ENCODE data around the gene FGF22. TPM values are rescaled to one million over a fixed set of nuclear protein-coding genes. Genes with fewer than 3 reads are reported as not detected.

Gene FGF22
- polyA plus RNA-seq, 3 donors = not detected

DNA sequence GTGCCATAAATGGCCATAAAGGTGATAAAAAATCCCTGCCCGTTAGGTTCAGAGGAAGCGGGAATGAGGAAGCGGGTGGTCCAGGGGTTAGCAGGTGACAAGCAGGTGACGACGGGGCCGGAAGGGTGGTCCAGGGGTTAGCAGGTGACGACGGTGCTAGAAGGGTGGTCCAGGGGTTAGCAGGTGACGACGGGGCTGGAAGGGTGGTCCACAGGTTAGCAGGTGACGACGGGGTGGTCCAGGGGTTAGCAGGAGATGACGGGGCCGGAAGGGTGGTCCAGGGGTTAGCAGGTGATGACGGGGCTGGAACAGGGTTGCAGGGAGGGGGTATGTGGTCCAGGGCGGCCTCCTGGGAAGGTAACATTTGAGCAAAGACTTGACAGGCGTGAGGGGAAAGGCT lies 49.3 kb downstream of the FGF22 start:
- H3K9me3 ChIP-seq (replicated peaks in 1 of 2; ENCODE audit: control insufficient read depth in 1 of 2, insufficient read depth in 1 of 2, low read length in 2 of 2) = no peaks in the 10 kb centered on the region
- Mint-ChIP-seq H3K27ac (no peak overlapping the region), H3K4me3 (no peak overlapping the region), H3K4me1 (peaks cover 3% of the 10 kb centered on the region), H3K27me3 (ENCODE audit: low read depth in 3 of 3) (peaks cover 0 to 2% (median 1%) of the 10 kb centered on the region in 3 donors), H3K36me3 (no peaks in the 10 kb centered on the region), H3K9me3 (peaks cover 0 to 6% (median 0%) of the 10 kb centered on the region in 7 donors)
- H3K27me3 ChIP-seq (ENCODE audit: control insufficient read depth in 2 of 2, insufficient read depth in 2 of 2, low read length in 2 of 2) = no peaks in the 10 kb centered on the region
- no peaks in the 10 kb centered on the region for H3K4me1 ChIP-seq (ENCODE audit: control insufficient read depth in 1 of 2, insufficient read depth in 2 of 2, low read length in 2 of 2)
- H3K36me3 ChIP-seq (replicated peaks in 1 of 2; ENCODE audit: control insufficient read depth in 1 of 2, insufficient read depth in 2 of 2, low read length in 2 of 2) = no peaks in the 10 kb centered on the region
- H3K4me3 ChIP-seq (replicated peaks in 1 of 3; ENCODE audit: low read depth in 2 of 3, low read length in 3 of 3) = no peak overlapping the region
- H4K20me1 ChIP-seq (ENCODE audit: insufficient read depth, low read length) = no peaks in the 10 kb centered on the region
- H3K9ac ChIP-seq (ENCODE audit: insufficient read depth, low read length, poor library complexity, severe bottlenecking) = no peak overlapping the region
- H3K27ac ChIP-seq (ENCODE audit: low read depth in 1 of 2, low read length in 2 of 2) = no peak overlapping the region
- intact Hi-C loops (cut with micrococcal nuclease) = no loop called here
- no peaks in the 10 kb centered on the region for H3K79me2 ChIP-seq (ENCODE audit: insufficient read depth, low read length)
- TF ChIP-seq, protein P1, sequence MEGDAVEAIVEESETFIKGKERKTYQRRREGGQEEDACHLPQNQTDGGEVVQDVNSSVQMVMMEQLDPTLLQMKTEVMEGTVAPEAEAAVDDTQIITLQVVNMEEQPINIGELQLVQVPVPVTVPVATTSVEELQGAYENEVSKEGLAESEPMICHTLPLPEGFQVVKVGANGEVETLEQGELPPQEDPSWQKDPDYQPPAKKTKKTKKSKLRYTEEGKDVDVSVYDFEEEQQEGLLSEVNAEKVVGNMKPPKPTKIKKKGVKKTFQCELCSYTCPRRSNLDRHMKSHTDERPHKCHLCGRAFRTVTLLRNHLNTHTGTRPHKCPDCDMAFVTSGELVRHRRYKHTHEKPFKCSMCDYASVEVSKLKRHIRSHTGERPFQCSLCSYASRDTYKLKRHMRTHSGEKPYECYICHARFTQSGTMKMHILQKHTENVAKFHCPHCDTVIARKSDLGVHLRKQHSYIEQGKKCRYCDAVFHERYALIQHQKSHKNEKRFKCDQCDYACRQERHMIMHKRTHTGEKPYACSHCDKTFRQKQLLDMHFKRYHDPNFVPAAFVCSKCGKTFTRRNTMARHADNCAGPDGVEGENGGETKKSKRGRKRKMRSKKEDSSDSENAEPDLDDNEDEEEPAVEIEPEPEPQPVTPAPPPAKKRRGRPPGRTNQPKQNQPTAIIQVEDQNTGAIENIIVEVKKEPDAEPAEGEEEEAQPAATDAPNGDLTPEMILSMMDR (IDR thresholded peaks at IDR 0.05) = no peak
- no peak overlapping the region for H3K4me2 ChIP-seq (replicated peaks; ENCODE audit: extremely low read depth, low read length, poor library complexity, severe bottlenecking)
- 86% methylated on average over 17 of the region's 17 CpGs for WGBS (ENCODE audit: insufficient coverage)
- DNase-seq = no peak
- H2AFZ ChIP-seq (ENCODE audit: insufficient read depth, low read depth, low read length, poor library complexity, severe bottlenecking) = no peak overlapping the region

DNA sequence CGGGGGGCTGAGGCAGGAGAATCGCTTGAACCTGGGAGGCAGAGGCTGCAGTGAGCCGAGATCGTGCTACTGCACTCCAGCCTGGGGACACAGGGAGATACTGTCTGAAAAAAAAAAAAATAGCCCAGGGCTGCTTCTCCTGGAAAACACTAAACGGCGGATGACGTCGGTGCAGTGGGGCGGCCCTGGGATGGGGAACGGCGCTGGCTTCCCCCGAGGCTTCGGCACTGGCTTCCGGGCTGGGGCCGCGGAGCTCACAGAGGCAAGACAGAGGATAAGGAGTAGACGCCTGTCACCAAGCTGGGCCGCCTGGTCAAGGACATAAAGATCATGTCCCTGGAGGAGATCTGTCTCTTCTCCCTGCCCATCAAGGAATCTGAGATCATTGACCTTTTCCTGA lies 50.5 kb downstream of the FGF22 start:
- Histone ChIP-seq H3K27me3 (ENCODE audit: control insufficient read depth in 2 of 2, insufficient read depth in 2 of 2, low read length in 2 of 2) (no peaks in the 10 kb centered on the region), H3K79me2 (ENCODE audit: insufficient read depth, low read length) (peaks cover 7% of the 10 kb centered on the region), H3K4me3 (replicated peaks in 1 of 3; ENCODE audit: low read depth in 2 of 3, low read length in 3 of 3) (no peak overlapping the region), H3K9ac (ENCODE audit: insufficient read depth, low read length, poor library complexity, severe bottlenecking) (no peak overlapping the region), H3K4me1 (ENCODE audit: control insufficient read depth in 1 of 2, insufficient read depth in 2 of 2, low read length in 2 of 2) (peaks cover 8 to 9% of the 10 kb centered on the region in 2 donors), H3K27ac (ENCODE audit: low read depth in 1 of 2, low read length in 2 of 2) (no peak overlapping the region), H2AFZ (ENCODE audit: insufficient read depth, low read depth, low read length, poor library complexity, severe bottlenecking) (no peak overlapping the region), H4K20me1 (ENCODE audit: insufficient read depth, low read length) (no peaks in the 10 kb centered on the region), H3K36me3 (replicated peaks in 1 of 2; ENCODE audit: control insufficient read depth in 1 of 2, insufficient read depth in 2 of 2, low read length in 2 of 2) (no peaks in the 10 kb centered on the region), H3K9me3 (replicated peaks in 1 of 2; ENCODE audit: control insufficient read depth in 1 of 2, insufficient read depth in 1 of 2, low read length in 2 of 2) (no peaks in the 10 kb centered on the region), H3K4me2 (replicated peaks; ENCODE audit: extremely low read depth, low read length, poor library complexity, severe bottlenecking) (no peak overlapping the region)
- Mint-ChIP-seq H3K27me3 (ENCODE audit: low read depth in 3 of 3) (peaks cover 2 to 6% (median 3%) of the 10 kb centered on the region in 3 donors), H3K4me1 (peaks cover 12% of the 10 kb centered on the region), H3K4me3 (no peak overlapping the region), H3K27ac (no peak overlapping the region), H3K9me3 (peaks cover 0 to 6% (median 0%) of the 10 kb centered on the region in 7 donors), H3K36me3 (no peaks in the 10 kb centered on the region)
- TF ChIP-seq, protein P1 (IDR thresholded peaks at IDR 0.05) = no peak
- DNase-seq = no peak
- WGBS (ENCODE audit: insufficient coverage) = 94% methylated on average over 11 of the region's 18 CpGs
- intact Hi-C loops (cut with micrococcal nuclease) = no loop called here

Other genes starting within 250 kb of the FGF22 start
- not detected for gene C2CD4C, start 230.7 kb upstream of the FGF22 start, polyA plus RNA-seq
- not detected for gene SHC2, start 178.8 kb upstream of the FGF22 start, polyA plus RNA-seq
- under 1 TPM in 1 of 3 donors, not detected in 2; 0.17 TPM for gene MADCAM1, start 143.4 kb upstream of the FGF22 start, polyA plus RNA-seq
- 10 to 100 TPM in 2 of 3 donors, 1 to 10 TPM in 1; 9.2 to 48.1 (median 14.2) TPM for gene TPGS1, start 132.4 kb upstream of the FGF22 start, polyA plus RNA-seq
- gene CDC34, start 108.1 kb upstream of the FGF22 start, polyA plus RNA-seq = 10 to 100 TPM; 25.2 to 49.2 (median 43.0) TPM
- gene GZMM, start 95.8 kb upstream of the FGF22 start, polyA plus RNA-seq = 1 to 10 TPM in 1 of 3 donors, under 1 TPM in 2; 0.32 to 1.4 (median 0.48) TPM
- gene BSG, start 67.3 kb upstream of the FGF22 start, polyA plus RNA-seq = 100 to 1,000 TPM; 190 to 431 (median 364) TPM
- gene HCN2, start 50.0 kb upstream of the FGF22 start, polyA plus RNA-seq = under 1 TPM in 1 of 3 donors, not detected in 2; 0.21 TPM
- 10 to 100 TPM; 16.2 to 40.5 (median 17.6) TPM for gene POLRMT, start 6.3 kb upstream of the FGF22 start, polyA plus RNA-seq
- gene RNF126, start 23.3 kb downstream of the FGF22 start, polyA plus RNA-seq = 10 to 100 TPM; 29.1 to 51.6 (median 31.6) TPM
- 10 to 100 TPM in 1 of 3 donors, 1 to 10 TPM in 2; 2.5 to 42.1 (median 5.2) TPM for gene FSTL3, start 36.5 kb downstream of the FGF22 start, polyA plus RNA-seq
- 1 to 10 TPM in 1 of 3 donors, under 1 TPM in 2; 0.16 to 1.4 (median 0.78) TPM for gene PRSS57, start 55.6 kb downstream of the FGF22 start, polyA plus RNA-seq
- under 1 TPM in 1 of 3 donors, not detected in 2; 0.23 TPM for gene PALM, start 69.1 kb downstream of the FGF22 start, polyA plus RNA-seq
- not detected for gene MISP, start 111.2 kb downstream of the FGF22 start, polyA plus RNA-seq
- 100 to 1,000 TPM in 1 of 3 donors, 10 to 100 TPM in 2; 62.4 to 117 (median 81.6) TPM for gene PTBP1, start 157.6 kb downstream of the FGF22 start, polyA plus RNA-seq
- gene PLPPR3, start 182.1 kb downstream of the FGF22 start, polyA plus RNA-seq = 1 to 10 TPM in 1 of 3 donors, not detected in 2; 1.2 TPM
- gene AZU1, start 188.0 kb downstream of the FGF22 start, polyA plus RNA-seq = 1 to 10 TPM; 2.7 to 5.7 (median 4.3) TPM
- under 1 TPM in 1 of 3 donors, not detected in 2; 0.11 TPM for gene PRTN3, start 201.1 kb downstream of the FGF22 start, polyA plus RNA-seq
- 1 to 10 TPM in 2 of 3 donors, under 1 TPM in 1; 0.61 to 2.0 (median 1.3) TPM for gene ELANE, start 212.4 kb downstream of the FGF22 start, polyA plus RNA-seq
- 100 to 1,000 TPM; 272 to 862 (median 654) TPM for gene CFD, start 219.8 kb downstream of the FGF22 start, polyA plus RNA-seq

All from CD14-positive monocyte (primary cell).